ENCODE measurements around the gene GRIA3.
"Not testable (repeated sequence)": the region's sequence is repeated elsewhere in the genome, so short reads cannot be mapped to it uniquely, and the experiment has no call there.

GRIA3 gene

DNA sequence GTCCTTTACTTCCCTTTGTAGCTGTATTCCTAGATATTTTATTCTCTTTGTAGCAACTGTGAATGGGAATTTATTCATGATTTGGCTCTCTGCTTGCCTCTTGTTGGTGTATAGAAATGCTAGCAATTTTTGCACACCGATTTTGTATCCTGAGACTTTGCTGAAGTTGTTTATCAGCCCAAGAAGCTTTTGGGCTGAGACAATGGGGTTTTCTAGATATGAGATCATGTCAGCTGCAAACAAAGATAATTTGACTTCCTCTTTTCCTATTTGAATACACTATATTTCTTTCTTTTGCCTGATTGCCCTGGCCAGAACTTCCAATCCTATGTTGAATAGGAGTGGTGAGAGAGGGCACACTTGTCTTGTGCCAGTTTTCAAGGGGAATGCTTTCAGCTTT is 346.6 kb downstream of the GRIA3 start:
- DNase-seq (ENCODE audit: low read depth in 1 of 2, low spot score in 1 of 2): not testable (repeated sequence)

Data from activated T-helper 1 cell treated with anti-CD3 and anti-CD28 coated beads, Interleukin-2, amount 50 U/mL, for 16 hours (primary cell).